UCSD-AML1 (cell line): Measurements from ENCODE around the gene ARHGAP1.
A peak's percentile ranks its signal among the peaks of the same experiment; 100 is the strongest.
"Not testable (repeated sequence)": the region's sequence is repeated elsewhere in the genome, so short reads cannot be mapped to it uniquely, and the experiment has no call there.

ENCODE experiments used
- DNase-seq: peaks from one replicate; lab custom pipeline; 2025; ENCODE audit not compliant: unreplicated experiment; lab: John Stamatoyannopoulos, UW

Gene ARHGAP1

GRCh38 chr11:46724088-46724487 is 23.7 kb upstream of the ARHGAP1 start:
- DNase-seq = no peak

GRCh38 chr11:46723359-46723680 is 22.9 kb upstream of the ARHGAP1 start:
- no peak for DNase-seq

GRCh38 chr11:46722566-46723358 is 22.3 kb upstream of the ARHGAP1 start:
- no peak for DNase-seq

- no peak for DNase-seq
Measured at GRCh38 chr11:46721286-46721685, 20.9 kb upstream of the ARHGAP1 start.

GRCh38 chr11:46719543-46720218 is 19.3 kb upstream of the ARHGAP1 start:
- no peak for DNase-seq

- no peak for DNase-seq
Measured at GRCh38 chr11:46719048-46719542, 18.7 kb upstream of the ARHGAP1 start, which contains the start of gene F2. Gene F2 (plus strand): TSS chr11:46719213. CDS start chr11:46719236, 23 bp downstream.

- DNase-seq = peak; percentile 29
Measured at GRCh38 chr11:46718155-46719019, 18.0 kb upstream of the ARHGAP1 start.

- DNase-seq = not testable (repeated sequence)
Measured at GRCh38 chr11:46717825-46718154, 17.4 kb upstream of the ARHGAP1 start.

- DNase-seq = no peak
Measured at GRCh38 chr11:46712874-46713576, 12.6 kb upstream of the ARHGAP1 start.

GRCh38 chr11:46711303-46711702 is 10.9 kb upstream of the ARHGAP1 start:
- DNase-seq = no peak

GRCh38 chr11:46710821-46711269 is 10.4 kb upstream of the ARHGAP1 start:
- DNase-seq = no peak

- not testable (repeated sequence) for DNase-seq
Measured at GRCh38 chr11:46709351-46709750, 8.9 kb upstream of the ARHGAP1 start.

GRCh38 chr11:46706886-46707285 is 6.5 kb upstream of the ARHGAP1 start:
- no peak for DNase-seq

- no peak for DNase-seq
Measured at GRCh38 chr11:46705070-46705688, 4.8 kb upstream of the ARHGAP1 start.

- no peak for DNase-seq
Measured at GRCh38 chr11:46701078-46701654, 747 bp upstream of the ARHGAP1 start.

GRCh38 chr11:46698597-46698996 is 1.8 kb downstream of the ARHGAP1 start:
- no peak for DNase-seq

GRCh38 chr11:46697723-46698122 is 2.7 kb downstream of the ARHGAP1 start:
- no peak for DNase-seq

GRCh38 chr11:46697303-46697702 is 3.1 kb downstream of the ARHGAP1 start:
- no peak for DNase-seq

GRCh38 chr11:46696212-46696558 is 4.2 kb downstream of the ARHGAP1 start:
- DNase-seq = no peak
